ENCODE measurements around the gene NCKAP5L. TPM values are rescaled to one million over a fixed set of nuclear protein-coding genes. Genes with fewer than 3 reads are reported as not detected.

NCKAP5L gene
- total and polyA plus RNA-seq, 9 of the 15 experiments (the other 6 are each of a cell fraction or from before 2014, with no cell fraction given): 0.01 to 14.4 (median 3.7) TPM

GRCh38 chr12:49776413-49776812 lies 51.8 kb downstream of the NCKAP5L start (continued):
- no peak for TF ChIP-seq COPS2 (conservative IDR thresholded peaks at IDR 0.05)
- no peak for TF ChIP-seq ZZZ3 (IDR thresholded peaks at IDR 0.05)
- no peak for TF ChIP-seq HMG20A (CRISPR knock-in tag; conservative IDR thresholded peaks at IDR 0.05)
- TF ChIP-seq PHF21A (IDR thresholded peaks at IDR 0.05; ENCODE audit: borderline replicate concordance, low read depth): no peak
- no peak for TF ChIP-seq ETV5 (CRISPR knock-in tag; IDR thresholded peaks at IDR 0.05; ENCODE audit: low read depth)
- no peak for TF ChIP-seq NFIX (CRISPR knock-in tag; IDR thresholded peaks at IDR 0.05; ENCODE audit: low read depth)
- 0 out of 2 replicates have a peak, but pooled peaks have one; percentile 10 for TF ChIP-seq ZNF740 (CRISPR knock-in tag; IDR thresholded peaks at IDR 0.05)
- TF ChIP-seq ZNF740 (tag; IDR thresholded peaks at IDR 0.05): no peak
- no peak for TF ChIP-seq ZFPM2 (CRISPR knock-in tag; IDR thresholded peaks at IDR 0.05)
- no peak for TF ChIP-seq JUND (IDR thresholded peaks at IDR 0.05; ENCODE audit: borderline replicate concordance, low read depth, low read length)
- peak; percentile 20; the same call in 1 of the 3 replicates for TF ChIP-seq JUND (tag; IDR thresholded peaks at IDR 0.05; ENCODE audit: borderline replicate concordance, low read depth, low read length)
- TF ChIP-seq XRCC4 (IDR thresholded peaks at IDR 0.05; ENCODE audit: extremely low read depth, insufficient read depth, insufficient read length): no peak
- TF ChIP-seq GTF2E2 (tag; IDR thresholded peaks at IDR 0.05): no peak
- no peak for TF ChIP-seq ELK3 (CRISPR knock-in tag; IDR thresholded peaks at IDR 0.05)
- no peak for TF ChIP-seq ZNF830 (CRISPR knock-in tag; IDR thresholded peaks at IDR 0.05)
- no peak for TF ChIP-seq NUFIP1 (IDR thresholded peaks at IDR 0.05; ENCODE audit: partially characterized antibody)
- no peak for TF ChIP-seq ZNF24 (IDR thresholded peaks at IDR 0.05)
- TF ChIP-seq NKRF (IDR thresholded peaks at IDR 0.05; ENCODE audit: borderline replicate concordance): no peak
- no peak for TF ChIP-seq ZC3H4 (CRISPR knock-in tag; IDR thresholded peaks at IDR 0.05; ENCODE audit: borderline replicate concordance)
- TF ChIP-seq NR3C1 (CRISPR knock-in tag; IDR thresholded peaks at IDR 0.05): no peak
- TF ChIP-seq GTF2A2 (tag; IDR thresholded peaks at IDR 0.05): no peak
- no peak for TF ChIP-seq ZNF12 (CRISPR knock-in tag; IDR thresholded peaks at IDR 0.05)
- no peak for TF ChIP-seq FOXP4 (CRISPR knock-in tag; IDR thresholded peaks at IDR 0.05; ENCODE audit: borderline replicate concordance)
- no peak for TF ChIP-seq KLF6 (CRISPR knock-in tag; IDR thresholded peaks at IDR 0.05; ENCODE audit: borderline replicate concordance)
- no peak for TF ChIP-seq TARDBP (IDR thresholded peaks at IDR 0.05)
- TF ChIP-seq MYNN (IDR thresholded peaks at IDR 0.05): peak; percentile 30; the same call in 1 of the 2 replicates
- no peak for TF ChIP-seq MYNN (CRISPR knock-in tag; IDR thresholded peaks at IDR 0.05)
- no peak for TF ChIP-seq SLC30A9 (CRISPR knock-in tag; IDR thresholded peaks at IDR 0.05)

Measured in K562 (cell line).